CD4-positive, alpha-beta T cell treated with Interleukin-21 for 1 hour (primary cell): ENCODE measurements around the gene SLC5A1.
"Not testable (repeated sequence)": the region's sequence is repeated elsewhere in the genome, so short reads cannot be mapped to it uniquely, and the experiment has no call there.

Experiments used
- DNase-seq: peaks from one replicate; pipeline ENCODE4 v3.0.0-alpha.2; 2020

SLC5A1 gene

GRCh38 chr22:32097881-32098499 is 54.9 kb downstream of the SLC5A1 start:
- DNase-seq: no peak

GRCh38 chr22:32100711-32101110 is 57.6 kb downstream of the SLC5A1 start:
- DNase-seq: no peak

- peak; percentile 39 for DNase-seq
These were observed 60.7 kb downstream of the SLC5A1 start for GRCh38 chr22:32103658-32104315.

GRCh38 chr22:32106930-32107329 is 63.9 kb downstream of the SLC5A1 start:
- no peak for DNase-seq

- no peak for DNase-seq
These were observed 69.3 kb downstream of the SLC5A1 start for GRCh38 chr22:32112380-32112779.

GRCh38 chr22:32119568-32120235 is 76.6 kb downstream of the SLC5A1 start:
- no peak for DNase-seq

GRCh38 chr22:32120603-32121002 is 77.5 kb downstream of the SLC5A1 start:
- DNase-seq: no peak

GRCh38 chr22:32122899-32123298 is 79.8 kb downstream of the SLC5A1 start:
- no peak for DNase-seq

GRCh38 chr22:32123657-32124056 is 80.6 kb downstream of the SLC5A1 start:
- no peak for DNase-seq

GRCh38 chr22:32127904-32128303 is 84.8 kb downstream of the SLC5A1 start:
- DNase-seq: no peak

- no peak for DNase-seq
These were observed 87.4 kb downstream of the SLC5A1 start for GRCh38 chr22:32130464-32130863.

GRCh38 chr22:32132126-32132525 is 89.1 kb downstream of the SLC5A1 start:
- no peak for DNase-seq

- DNase-seq: no peak
These were observed 89.7 kb downstream of the SLC5A1 start for GRCh38 chr22:32132783-32133182.

GRCh38 chr22:32134796-32135195 is 91.7 kb downstream of the SLC5A1 start:
- DNase-seq: not testable (repeated sequence)

GRCh38 chr22:32135958-32136357 is 92.9 kb downstream of the SLC5A1 start:
- not testable (repeated sequence) for DNase-seq

GRCh38 chr22:32136881-32137280 is 93.8 kb downstream of the SLC5A1 start:
- DNase-seq: not testable (repeated sequence)

- peak; percentile 88 for DNase-seq
These were observed 94.8 kb downstream of the SLC5A1 start for GRCh38 chr22:32137731-32138324.

- DNase-seq: not testable (repeated sequence)
These were observed 95.5 kb downstream of the SLC5A1 start for GRCh38 chr22:32138576-32138975.

GRCh38 chr22:32140688-32141087 is 97.6 kb downstream of the SLC5A1 start:
- peak; percentile 43 for DNase-seq

- no peak for DNase-seq
These were observed 99.5 kb downstream of the SLC5A1 start for GRCh38 chr22:32142600-32142999.

GRCh38 chr22:32144496-32145274 is 101.6 kb downstream of the SLC5A1 start:
- no peak for DNase-seq

GRCh38 chr22:32147128-32147527 is 104.1 kb downstream of the SLC5A1 start:
- not testable (repeated sequence) for DNase-seq

GRCh38 chr22:32148372-32148771 is 105.3 kb downstream of the SLC5A1 start:
- DNase-seq: not testable (repeated sequence)
